ENCODE data around the gene KAZN.

KAZN gene

GRCh38 chr1:15002325-15002724, 403.8 kb downstream of the KAZN start (continued):
- TF ChIP-seq, protein P1, sequence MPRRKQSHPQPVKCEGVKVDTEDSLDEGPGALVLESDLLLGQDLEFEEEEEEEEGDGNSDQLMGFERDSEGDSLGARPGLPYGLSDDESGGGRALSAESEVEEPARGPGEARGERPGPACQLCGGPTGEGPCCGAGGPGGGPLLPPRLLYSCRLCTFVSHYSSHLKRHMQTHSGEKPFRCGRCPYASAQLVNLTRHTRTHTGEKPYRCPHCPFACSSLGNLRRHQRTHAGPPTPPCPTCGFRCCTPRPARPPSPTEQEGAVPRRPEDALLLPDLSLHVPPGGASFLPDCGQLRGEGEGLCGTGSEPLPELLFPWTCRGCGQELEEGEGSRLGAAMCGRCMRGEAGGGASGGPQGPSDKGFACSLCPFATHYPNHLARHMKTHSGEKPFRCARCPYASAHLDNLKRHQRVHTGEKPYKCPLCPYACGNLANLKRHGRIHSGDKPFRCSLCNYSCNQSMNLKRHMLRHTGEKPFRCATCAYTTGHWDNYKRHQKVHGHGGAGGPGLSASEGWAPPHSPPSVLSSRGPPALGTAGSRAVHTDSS (tag by site-specific recombination; IDR thresholded peaks at IDR 0.05), result no peak
- TF ChIP-seq, protein P2, sequence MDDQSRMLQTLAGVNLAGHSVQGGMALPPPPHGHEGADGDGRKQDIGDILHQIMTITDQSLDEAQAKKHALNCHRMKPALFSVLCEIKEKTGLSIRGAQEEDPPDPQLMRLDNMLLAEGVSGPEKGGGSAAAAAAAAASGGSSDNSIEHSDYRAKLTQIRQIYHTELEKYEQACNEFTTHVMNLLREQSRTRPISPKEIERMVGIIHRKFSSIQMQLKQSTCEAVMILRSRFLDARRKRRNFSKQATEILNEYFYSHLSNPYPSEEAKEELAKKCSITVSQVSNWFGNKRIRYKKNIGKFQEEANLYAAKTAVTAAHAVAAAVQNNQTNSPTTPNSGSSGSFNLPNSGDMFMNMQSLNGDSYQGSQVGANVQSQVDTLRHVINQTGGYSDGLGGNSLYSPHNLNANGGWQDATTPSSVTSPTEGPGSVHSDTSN (CRISPR knock-in tag; IDR thresholded peaks at IDR 0.05), result no peak

- POLR2A ChIA-PET, result no interaction called here
- CTCF ChIA-PET, result interaction anchor here (0.6 kb wide), 1 partner anchor 72 kb away, joined by 3 read pairs; no protein-coding TSS in a partner anchor
- TF ChIP-seq, protein P3, sequence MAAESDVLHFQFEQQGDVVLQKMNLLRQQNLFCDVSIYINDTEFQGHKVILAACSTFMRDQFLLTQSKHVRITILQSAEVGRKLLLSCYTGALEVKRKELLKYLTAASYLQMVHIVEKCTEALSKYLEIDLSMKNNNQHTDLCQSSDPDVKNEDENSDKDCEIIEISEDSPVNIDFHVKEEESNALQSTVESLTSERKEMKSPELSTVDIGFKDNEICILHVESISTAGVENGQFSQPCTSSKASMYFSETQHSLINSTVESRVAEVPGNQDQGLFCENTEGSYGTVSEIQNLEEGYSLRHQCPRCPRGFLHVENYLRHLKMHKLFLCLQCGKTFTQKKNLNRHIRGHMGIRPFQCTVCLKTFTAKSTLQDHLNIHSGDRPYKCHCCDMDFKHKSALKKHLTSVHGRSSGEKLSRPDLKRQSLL (tag by site-specific recombination; IDR thresholded peaks at IDR 0.05), result no peak
- TF ChIP-seq ZNF692 (tag by site-specific recombination; IDR thresholded peaks at IDR 0.05) (no peak), OVOL3 (tag by site-specific recombination; IDR thresholded peaks at IDR 0.05) (no peak), ZNF394 (tag by site-specific recombination; IDR thresholded peaks at IDR 0.05; ENCODE audit: borderline replicate concordance) (no peak)
Measured at GRCh38 chr1:15004396-15004795, 405.9 kb downstream of the KAZN start.

GRCh38 chr1:15005116-15005515, 406.6 kb downstream of the KAZN start:
- ChIA-PET CTCF (interaction anchor here (0.5 kb wide), 1 partner anchor 92 kb away, joined by 3 read pairs; no protein-coding TSS in a partner anchor), POLR2A (no interaction called here)
- no peak overlapping the region for H3K4me3 ChIP-seq (ENCODE audit: low read depth, low read length)
- H3K9me3 ChIP-seq (ENCODE audit: control insufficient read depth, insufficient read depth, low read depth, low read length), result no peaks in the 10 kb centered on the region
- H3K36me3 ChIP-seq (ENCODE audit: control insufficient read depth in 2 of 2, insufficient read depth in 1 of 2, low read length in 2 of 2), result peaks cover 0 to 6% of the 10 kb centered on the region in 2 experiments; a peak in 1 of 3 replicates
- H3K27ac ChIP-seq (ENCODE audit: extremely low read depth, low read depth, low read length), result no peak overlapping the region
- H3K4me1 ChIP-seq (ENCODE audit: control insufficient read depth, insufficient read depth, low read length), result no peaks in the 10 kb centered on the region
- TF ChIP-seq ZNF132 (tag by site-specific recombination; IDR thresholded peaks at IDR 0.05; ENCODE audit: borderline replicate concordance), result no peak
- TF ChIP-seq ZNF146 (tag by site-specific recombination; IDR thresholded peaks at IDR 0.05), result no peak
- no peak for TF ChIP-seq SP7 (tag by site-specific recombination; IDR thresholded peaks at IDR 0.05)
- TF ChIP-seq, protein P1 (tag by site-specific recombination; IDR thresholded peaks at IDR 0.05), result no peak
- TF ChIP-seq, protein P4, sequence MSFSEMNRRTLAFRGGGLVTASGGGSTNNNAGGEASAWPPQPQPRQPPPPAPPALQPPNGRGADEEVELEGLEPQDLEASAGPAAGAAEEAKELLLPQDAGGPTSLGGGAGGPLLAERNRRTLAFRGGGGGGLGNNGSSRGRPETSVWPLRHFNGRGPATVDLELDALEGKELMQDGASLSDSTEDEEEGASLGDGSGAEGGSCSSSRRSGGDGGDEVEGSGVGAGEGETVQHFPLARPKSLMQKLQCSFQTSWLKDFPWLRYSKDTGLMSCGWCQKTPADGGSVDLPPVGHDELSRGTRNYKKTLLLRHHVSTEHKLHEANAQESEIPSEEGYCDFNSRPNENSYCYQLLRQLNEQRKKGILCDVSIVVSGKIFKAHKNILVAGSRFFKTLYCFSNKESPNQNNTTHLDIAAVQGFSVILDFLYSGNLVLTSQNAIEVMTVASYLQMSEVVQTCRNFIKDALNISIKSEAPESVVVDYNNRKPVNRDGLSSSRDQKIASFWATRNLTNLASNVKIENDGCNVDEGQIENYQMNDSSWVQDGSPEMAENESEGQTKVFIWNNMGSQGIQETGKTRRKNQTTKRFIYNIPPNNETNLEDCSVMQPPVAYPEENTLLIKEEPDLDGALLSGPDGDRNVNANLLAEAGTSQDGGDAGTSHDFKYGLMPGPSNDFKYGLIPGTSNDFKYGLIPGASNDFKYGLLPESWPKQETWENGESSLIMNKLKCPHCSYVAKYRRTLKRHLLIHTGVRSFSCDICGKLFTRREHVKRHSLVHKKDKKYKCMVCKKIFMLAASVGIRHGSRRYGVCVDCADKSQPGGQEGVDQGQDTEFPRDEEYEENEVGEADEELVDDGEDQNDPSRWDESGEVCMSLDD (tag by site-specific recombination; IDR thresholded peaks at IDR 0.05), result no peak
- no peak for TF ChIP-seq ZNF530 (tag by site-specific recombination; IDR thresholded peaks at IDR 0.05; ENCODE audit: low read depth)
- no peak for TF ChIP-seq HOXC10 (CRISPR knock-in tag; IDR thresholded peaks at IDR 0.05)
- no peak for TF ChIP-seq SCRT2 (tag by site-specific recombination; IDR thresholded peaks at IDR 0.05)
- TF ChIP-seq ZNF354C (tag by site-specific recombination; IDR thresholded peaks at IDR 0.05; ENCODE audit: borderline replicate concordance, low read depth), result no peak
- TF ChIP-seq ZNF324 (tag by site-specific recombination; IDR thresholded peaks at IDR 0.05), result no peak
- TF ChIP-seq, protein P5, sequence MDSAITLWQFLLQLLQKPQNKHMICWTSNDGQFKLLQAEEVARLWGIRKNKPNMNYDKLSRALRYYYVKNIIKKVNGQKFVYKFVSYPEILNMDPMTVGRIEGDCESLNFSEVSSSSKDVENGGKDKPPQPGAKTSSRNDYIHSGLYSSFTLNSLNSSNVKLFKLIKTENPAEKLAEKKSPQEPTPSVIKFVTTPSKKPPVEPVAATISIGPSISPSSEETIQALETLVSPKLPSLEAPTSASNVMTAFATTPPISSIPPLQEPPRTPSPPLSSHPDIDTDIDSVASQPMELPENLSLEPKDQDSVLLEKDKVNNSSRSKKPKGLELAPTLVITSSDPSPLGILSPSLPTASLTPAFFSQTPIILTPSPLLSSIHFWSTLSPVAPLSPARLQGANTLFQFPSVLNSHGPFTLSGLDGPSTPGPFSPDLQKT (IDR thresholded peaks at IDR 0.05; ENCODE audit: borderline replicate concordance, low read depth, low read length), result no peak
- no peak for TF ChIP-seq MYNN (tag by site-specific recombination; IDR thresholded peaks at IDR 0.05; ENCODE audit: borderline replicate concordance)
- TF ChIP-seq ZNF561 (tag by site-specific recombination; IDR thresholded peaks at IDR 0.05; ENCODE audit: borderline replicate concordance), result no peak
- no peak for TF ChIP-seq ZNF610 (tag by site-specific recombination; IDR thresholded peaks at IDR 0.05; ENCODE audit: borderline replicate concordance)
- TF ChIP-seq KLF17 (tag by site-specific recombination; IDR thresholded peaks at IDR 0.05), result no peak

More at GRCh38 chr1:15004396-15004795, 405.9 kb downstream of the KAZN start:
- Histone ChIP-seq H3K4me3 (ENCODE audit: low read depth, low read length) (no peak overlapping the region), H3K4me1 (ENCODE audit: control insufficient read depth, insufficient read depth, low read length) (no peaks in the 10 kb centered on the region), H3K9me3 (ENCODE audit: control insufficient read depth, insufficient read depth, low read depth, low read length) (no peaks in the 10 kb centered on the region), H3K27ac (ENCODE audit: extremely low read depth, low read depth, low read length) (no peak overlapping the region), H3K36me3 (ENCODE audit: control insufficient read depth in 2 of 2, insufficient read depth in 1 of 2, low read length in 2 of 2) (peaks cover 0 to 5% of the 10 kb centered on the region in 2 experiments; a peak in 1 of 3 replicates)

Measured in HEK293 (cell line).